ENCODE results near the gene RNU1-4.
"Not testable (repeated sequence)": the region's sequence is repeated elsewhere in the genome, so short reads cannot be mapped to it uniquely, and the experiment has no call there.

RNU1-4 gene

DNA sequence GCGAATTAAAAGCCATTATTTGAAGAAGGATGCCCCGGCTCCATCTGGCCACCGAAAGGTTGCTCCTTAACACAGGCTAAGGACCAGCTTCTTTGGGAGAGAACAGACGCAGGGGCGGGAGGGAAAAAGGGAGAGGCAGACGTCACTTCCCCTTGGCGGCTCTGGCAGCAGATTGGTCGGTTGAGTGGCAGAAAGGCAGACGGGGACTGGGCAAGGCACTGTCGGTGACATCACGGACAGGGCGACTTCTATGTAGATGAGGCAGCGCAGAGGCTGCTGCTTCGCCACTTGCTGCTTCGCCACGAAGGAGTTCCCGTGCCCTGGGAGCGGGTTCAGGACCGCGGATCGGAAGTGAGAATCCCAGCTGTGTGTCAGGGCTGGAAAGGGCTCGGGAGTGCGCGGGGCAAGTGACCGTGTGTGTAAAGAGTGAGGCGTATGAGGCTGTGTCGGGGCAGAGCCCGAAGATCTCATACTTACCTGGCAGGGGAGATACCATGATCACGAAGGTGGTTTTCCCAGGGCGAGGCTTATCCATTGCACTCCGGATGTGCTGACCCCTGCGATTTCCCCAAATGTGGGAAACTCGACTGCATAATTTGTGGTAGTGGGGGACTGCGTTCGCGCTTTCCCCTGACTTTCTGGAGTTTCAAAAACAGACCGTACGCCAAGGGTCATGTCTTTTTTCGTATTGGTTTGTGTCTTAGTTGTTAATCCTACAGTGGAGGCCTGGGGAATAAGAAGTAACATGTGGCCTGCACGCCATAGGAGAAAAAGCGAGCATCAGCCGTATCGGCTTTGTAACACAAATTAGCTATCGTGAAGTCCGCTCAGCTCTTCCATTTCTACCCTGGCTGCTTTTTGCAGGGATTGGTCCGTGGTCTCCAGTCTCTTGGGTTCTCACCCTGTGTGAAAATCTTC lies at the start of gene RNU1-4:
Gene RNU1-4, plus strand, starts transcription at position 470 of the 918 bp plus-strand sequence.
- not testable (repeated sequence) for DNase-seq

DNA sequence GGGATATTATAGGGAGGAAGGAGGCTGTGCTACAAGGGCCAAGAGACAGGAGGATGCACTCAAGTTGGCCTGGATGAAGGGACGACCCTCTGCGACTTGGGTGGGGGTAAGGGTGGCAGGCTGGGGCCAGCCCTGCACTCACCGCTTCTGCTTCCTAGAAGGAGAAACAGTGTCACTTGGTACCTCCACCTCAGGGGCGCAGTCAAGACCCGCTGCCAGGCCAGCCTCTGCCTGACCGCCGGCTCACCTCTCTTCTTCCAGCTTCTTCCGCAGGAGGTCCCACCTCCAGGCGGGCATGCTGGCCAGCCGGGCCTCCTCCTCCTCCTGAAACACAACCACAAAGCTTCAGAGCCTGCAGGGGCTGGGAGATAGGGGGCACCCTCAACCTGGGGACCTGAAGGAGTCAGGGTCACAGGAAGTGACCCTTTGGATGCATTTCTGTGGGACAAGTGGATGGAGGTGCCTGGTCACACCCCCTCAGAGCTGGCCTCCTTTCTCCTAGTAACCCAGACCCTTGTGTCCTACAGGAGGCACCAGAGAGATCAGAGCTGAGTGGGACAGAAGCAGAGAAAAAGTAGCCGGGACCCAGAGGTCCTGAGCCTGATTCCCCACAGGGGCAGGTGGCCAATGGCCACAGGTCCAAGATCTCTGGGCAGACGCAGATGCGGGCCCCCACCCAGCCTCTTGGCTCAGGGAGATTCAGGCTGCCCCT lies 49.2 kb upstream of the RNU1-4 start:
- DNase-seq = not testable (repeated sequence)

DNA sequence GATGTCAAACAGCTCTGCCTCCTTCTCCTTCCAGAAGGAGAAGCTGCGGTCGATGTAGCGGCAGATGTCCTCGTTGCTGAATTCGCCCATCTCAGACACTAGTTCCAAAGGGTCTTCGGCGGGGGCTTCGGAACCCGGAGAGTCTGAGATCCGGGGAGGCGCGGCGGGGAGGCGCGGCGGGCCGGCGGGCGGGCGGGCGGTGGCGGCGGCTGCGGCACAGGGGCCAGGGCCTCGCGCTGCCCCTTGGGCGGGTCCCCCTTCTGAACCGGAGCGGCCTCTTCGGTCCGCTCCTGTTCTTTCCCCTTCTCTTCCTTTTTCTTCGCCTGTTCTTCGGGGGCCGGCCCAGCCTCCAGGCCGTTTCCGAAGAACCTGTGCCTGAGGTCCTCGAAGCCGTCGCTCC lies 48.0 kb upstream of the RNU1-4 start:
- DNase-seq = not testable (repeated sequence)

DNA sequence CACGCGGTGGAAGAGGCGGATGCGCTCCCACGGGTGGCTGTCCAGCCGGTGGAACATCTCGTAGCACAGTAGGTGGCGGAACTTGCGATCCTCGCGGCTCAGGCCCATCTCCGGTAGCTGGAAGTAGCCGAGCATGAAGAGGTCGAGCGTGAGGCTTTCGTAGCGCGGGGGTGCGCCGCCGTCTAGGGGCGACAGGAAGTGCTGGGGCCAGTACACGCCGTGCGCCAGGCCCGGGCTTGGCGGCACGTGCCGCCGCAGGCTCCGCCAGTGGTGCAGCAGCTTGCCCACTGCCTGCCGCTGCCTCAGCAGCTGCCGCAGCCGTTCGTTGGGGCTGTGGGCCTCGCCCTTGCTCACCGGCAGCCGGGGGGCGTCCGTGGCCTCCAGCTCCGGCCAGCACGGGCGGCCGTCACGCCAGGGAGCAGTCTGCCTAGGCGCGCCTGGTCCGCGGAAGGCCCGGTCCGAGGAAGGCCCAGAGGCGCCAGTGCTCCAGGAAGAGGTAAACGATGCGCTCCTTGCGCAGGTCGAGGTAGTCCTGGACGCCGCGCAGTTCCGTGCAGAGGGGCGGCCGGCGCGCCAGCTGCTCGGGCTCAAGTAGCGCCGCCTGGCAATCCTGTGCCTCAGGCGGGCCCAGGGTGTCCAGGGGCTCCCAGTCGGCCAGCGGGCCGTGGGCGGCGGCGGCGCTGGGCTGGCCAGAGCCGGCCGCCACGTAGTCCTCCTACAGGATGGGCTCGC lies 47.4 kb upstream of the RNU1-4 start:
- DNase-seq = not testable (repeated sequence)

DNA sequence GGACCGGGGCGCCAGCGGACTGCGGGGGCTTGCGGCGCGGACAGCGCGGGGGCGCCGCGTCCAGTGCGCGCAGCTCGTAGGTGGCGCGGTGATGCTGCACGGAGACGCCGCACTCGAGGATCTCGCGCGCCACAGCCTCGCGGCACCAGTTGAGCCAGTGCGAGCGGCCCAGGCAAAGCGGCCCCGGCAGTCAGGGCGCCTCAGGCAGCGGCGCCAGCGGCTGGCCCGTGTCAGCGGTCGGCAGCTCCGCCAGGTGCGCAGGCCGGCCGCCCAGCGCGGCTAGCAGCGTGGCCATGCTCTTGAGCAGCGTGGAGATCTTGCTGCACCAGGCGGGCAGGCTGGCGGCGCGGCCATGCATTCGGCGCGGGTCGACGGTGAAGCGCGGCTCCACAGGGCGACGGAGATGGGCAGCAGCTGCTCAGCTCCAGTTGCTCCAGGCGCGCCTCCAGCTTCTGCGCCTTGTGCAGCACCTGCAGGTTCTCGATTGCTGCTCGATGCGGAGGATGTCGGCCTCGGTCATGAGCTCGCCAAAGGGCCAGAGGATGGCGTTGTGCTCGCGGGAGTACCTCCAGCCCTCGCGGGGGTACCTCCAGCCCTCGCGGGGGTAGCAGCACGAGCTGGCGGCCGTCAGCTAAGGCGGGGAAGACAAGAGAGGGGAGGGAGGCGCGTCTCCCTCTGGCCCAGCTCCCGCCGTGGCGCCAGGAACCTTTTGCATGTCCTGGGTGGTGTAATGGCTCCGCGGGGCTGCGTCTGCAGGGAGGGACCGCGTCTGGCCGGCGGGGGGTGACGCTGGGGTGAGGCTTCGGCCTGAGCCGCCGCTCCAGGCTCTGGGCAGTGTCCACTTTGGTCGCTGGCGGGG lies 46.6 kb upstream of the RNU1-4 start:
- not testable (repeated sequence) for DNase-seq

DNA sequence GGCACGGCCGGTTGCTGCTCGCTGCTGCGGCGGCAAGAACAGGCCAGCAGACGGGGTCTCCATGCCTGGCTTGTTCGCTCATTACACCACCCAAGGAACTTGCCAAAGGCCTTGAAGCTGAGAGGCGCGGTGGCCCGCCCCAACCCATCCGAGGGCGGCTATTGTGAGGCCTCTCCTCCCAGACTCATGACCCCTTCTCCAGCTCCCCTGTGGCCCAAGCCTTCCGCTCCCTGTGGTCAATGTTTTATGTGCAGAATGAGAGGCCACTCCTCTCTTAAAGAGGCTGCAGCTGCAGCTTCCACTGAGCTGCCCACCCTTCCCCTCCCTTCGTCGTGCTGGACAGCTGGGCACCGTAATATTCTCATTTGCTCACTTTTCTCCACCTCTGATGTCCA lies 46.0 kb upstream of the RNU1-4 start:
- not testable (repeated sequence) for DNase-seq

DNA sequence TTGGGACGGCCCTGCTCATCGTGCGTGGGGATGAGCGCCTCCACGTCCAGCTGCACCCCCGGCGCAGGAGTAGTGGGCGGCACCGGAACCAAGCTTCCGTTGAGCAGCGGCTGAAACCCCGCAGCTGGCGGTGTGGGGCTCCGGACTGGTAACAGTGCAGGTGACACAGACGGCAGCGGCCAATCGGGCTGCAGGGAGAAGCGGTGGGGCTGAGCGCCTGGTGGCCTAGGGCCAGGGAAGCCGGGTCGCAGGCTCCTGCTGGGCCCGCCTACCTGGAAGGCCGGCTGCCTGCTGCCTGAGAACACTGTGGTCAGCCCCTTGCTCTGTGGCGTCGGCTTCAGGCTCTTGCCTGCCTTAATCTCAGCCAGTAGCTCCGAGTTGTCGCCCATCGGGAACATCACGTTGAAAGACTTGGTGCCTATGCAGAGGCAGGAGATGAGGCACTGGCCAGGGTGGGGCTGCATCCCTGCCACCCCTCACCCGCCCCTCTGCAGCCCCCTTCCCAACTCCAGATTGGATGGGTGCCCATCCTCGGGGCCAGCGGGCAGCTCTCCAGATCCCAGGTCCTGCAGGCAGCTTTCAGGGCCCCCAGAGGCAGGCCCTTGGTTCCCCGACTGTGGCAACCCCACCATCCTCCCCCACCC lies 43.7 kb upstream of the RNU1-4 start:
- DNase-seq = not testable (repeated sequence)

DNA sequence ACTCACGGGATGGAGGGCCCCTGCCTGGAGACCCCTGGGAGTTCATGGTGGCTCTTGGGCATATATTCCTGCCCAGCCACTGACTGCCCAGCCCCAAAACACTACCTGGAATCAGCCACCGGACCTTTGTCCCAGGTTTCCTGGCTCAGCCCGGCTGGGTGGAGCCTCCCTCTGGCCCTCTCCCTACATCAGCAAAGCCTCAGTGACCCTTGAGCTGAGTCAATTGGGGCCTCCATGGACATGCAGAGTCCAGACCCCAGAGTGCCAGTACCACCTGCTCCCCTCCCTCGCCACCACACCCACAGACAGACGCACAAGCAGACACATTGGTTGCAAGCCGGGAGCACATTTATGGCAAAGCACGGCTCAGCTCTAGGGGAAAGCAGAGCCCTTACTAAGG lies 43.2 kb upstream of the RNU1-4 start:
- not testable (repeated sequence) for DNase-seq

DNA sequence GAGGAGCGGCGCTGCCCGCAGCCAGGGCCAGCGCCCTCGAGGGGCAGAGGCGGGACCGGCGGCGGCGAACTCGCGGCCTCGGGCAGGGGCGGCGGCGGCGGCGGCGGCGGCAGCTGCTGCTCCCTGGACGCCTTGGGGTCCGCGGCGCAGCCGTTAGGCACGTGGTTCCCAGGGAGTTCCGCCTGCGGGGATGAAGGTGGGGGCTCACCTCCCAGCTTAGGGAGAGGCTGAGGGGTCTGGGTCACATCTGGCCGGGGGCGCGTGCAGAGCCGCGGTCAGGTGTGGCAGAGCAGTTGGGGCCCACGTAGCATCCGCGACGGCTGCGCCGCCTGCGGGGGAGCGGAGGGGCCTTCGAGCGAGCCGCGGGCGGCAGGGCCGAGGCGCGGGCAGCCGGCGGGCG lies 40.9 kb upstream of the RNU1-4 start:
- DNase-seq = not testable (repeated sequence)

DNA sequence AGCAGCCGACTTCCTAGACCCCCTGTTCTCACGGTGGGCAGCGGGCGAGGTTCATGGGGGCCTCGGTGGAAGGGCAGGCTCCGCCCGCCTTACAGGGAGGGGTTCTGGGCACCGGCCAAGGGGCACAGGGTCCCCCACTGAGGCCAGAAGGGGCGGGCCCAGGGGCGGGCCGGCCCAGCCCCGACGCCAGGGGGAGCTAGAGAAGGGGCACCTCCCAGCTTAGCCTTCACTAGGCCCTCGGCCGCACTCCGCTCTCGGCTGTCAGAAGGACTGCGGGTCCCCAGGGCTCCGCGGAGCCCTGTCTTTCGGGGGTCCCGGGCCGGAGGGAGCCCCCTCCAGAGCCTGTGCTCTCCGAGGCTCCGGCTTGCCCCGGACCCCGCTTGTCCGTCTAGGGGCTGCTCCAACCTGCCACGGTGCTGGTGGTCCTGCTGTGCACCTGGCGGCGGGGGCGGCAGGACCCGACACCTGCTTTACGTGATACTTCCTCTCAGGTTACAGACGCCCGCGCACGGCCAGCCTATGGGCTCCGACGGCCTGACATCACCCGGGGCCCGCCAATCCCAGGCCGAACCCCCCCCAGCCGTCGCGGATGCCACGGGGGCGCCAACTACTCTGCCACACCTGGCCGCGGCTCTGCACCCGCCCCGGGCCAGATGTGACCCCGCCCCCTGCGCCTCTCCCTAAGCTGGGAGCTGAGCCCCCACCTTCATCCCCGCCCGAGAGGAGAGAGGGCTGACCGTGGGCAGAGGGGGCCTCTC lies 40.0 kb upstream of the RNU1-4 start:
- DNase-seq = not testable (repeated sequence)

DNA sequence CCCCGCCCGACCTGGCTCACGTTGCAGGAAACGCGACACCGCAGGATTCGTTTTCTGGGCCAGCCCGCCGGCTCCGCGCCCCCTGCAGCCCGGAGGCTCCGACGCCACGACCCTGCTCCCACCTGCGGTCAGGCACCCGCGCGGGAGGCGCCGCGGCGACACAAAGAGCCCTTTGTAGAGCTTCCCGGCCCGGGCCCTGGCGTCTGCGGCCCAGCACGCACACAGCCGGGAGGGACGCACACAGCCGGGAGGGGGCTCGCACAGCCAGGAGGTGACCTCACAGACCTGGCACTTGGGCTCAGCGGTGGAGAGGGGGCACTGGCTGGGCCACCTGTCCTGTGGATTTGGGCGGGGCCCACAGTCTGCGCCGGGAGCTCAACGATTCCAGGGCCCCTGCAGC lies 39.1 kb upstream of the RNU1-4 start:
- not testable (repeated sequence) for DNase-seq

DNA sequence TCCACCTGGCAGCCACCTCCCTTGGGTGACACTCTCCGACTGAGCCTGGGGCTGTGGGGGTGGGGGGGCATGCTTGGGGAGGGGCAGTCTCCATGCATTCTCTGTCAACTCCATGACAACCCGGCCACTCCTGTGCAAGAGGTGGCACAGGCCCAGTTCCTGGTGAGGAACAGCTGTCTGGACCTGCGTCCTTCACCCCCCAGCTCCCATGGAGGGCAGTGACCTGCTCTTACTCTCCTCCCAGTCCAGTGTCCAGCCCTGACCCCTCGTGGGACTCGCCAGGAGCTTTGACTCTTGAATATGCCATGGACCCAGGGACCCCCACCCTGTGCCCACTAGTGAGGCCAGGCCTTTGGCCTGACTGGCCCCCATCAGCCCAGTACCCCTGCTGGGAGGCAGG lies 38.0 kb upstream of the RNU1-4 start:
- not testable (repeated sequence) for DNase-seq

DNA sequence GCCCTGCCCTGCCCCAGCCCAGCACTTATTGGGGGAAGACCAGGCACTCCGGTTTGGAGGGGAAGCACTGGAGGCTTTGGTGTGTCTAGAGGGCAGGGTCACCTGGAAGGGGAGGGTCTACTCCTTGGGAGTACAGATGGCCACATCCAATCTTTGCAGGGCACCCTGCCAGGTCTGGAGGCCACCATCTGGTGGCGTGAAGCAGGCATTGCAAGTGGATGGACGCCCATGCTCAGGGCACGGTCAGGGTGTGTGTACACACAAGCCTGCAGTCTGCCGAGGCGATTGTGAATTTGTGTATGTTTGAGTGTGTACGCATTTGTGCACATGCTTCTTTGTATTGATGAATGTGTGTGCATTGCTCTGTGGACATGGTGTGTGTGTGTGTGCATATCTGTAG lies 37.2 kb upstream of the RNU1-4 start:
- DNase-seq = not testable (repeated sequence)

DNA sequence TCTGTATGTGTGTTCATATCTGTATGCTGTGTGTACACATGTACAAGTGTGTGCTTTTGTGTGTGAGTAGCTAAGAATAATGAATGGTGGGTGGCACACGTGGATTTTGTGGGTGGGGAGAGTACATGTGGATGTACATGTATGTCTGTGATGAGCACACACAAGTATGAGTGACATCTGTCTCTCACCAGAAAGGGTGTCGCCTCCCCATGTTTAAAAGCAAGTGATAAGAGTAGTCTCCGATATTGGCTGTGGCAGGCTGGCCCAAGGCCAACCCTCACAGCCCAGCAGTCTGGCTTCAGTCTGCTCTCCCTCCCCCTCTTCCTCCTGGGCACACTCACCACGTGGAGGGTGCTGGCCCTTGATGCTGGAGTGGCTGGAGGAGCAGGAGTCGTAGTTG lies 36.7 kb upstream of the RNU1-4 start:
- DNase-seq = not testable (repeated sequence)

DNA sequence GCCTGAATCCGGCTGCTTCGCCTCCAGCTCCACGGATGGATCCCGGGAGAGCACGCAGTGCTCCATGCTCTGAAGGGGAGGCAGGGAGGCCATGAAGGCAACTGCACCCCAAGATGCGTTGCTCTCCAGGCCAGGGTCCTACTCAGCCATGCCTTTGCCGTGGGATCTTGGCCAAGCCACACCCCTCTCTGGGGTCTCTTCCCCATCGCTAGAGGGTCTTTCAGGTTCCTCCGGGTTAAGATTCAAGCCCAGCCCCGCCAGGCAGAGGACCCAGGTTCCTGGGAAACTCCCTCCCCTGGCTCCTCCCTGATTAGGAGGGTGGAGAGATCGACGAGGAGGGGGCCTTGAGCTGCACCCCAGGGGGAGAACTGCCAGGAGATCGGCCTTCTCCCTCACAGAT lies 36.2 kb upstream of the RNU1-4 start:
- DNase-seq = not testable (repeated sequence)

DNA sequence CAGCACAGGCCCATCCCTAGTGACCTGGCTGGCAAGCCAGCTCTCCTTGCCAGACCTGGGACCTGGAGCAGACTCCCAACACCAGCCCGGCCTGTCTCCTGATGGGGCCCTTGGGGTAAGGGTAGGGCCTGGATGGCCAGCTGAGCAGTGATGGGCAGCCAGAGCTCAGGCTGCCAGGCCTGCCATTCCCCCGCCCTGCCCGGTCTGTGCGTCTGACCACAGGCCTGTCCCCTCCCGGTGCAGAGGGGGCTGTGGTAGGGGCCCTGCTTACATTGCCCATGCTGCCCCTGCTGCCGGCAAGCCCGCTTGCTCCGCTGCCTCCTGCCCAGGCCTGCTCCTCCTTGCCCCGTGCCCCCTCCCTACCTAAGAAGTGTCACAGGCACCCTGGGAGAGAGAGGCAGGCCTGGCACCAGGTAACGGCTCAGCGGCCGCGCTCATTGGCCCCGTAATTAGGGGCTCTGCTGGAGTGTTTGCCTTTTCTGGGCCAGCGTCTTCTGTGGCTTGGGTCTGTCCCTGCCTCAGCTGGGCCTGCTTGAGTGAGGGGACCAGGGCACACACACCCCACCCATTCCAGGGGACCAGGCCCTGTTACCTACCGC lies 35.7 kb upstream of the RNU1-4 start:
- not testable (repeated sequence) for DNase-seq

DNA sequence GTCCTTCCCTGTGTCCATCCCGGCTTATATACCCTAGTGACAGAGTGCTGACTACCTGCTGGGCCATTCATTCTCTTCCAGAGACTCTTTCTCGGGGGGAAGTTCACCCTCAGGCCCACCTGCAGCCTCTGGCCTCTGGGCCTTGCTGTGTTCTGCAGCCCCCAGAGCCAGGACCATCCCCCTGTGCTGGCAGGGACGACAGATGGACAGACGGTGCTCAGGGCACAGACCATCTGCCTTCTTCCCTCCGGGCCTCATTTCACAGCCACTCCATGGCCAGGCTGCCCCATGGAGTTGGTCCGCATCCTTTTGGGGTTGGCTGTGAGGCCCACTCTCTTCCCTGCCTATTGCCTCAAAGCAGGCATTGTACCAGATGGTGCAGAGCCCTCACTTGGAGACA lies 34.0 kb upstream of the RNU1-4 start:
- DNase-seq = not testable (repeated sequence)

DNA sequence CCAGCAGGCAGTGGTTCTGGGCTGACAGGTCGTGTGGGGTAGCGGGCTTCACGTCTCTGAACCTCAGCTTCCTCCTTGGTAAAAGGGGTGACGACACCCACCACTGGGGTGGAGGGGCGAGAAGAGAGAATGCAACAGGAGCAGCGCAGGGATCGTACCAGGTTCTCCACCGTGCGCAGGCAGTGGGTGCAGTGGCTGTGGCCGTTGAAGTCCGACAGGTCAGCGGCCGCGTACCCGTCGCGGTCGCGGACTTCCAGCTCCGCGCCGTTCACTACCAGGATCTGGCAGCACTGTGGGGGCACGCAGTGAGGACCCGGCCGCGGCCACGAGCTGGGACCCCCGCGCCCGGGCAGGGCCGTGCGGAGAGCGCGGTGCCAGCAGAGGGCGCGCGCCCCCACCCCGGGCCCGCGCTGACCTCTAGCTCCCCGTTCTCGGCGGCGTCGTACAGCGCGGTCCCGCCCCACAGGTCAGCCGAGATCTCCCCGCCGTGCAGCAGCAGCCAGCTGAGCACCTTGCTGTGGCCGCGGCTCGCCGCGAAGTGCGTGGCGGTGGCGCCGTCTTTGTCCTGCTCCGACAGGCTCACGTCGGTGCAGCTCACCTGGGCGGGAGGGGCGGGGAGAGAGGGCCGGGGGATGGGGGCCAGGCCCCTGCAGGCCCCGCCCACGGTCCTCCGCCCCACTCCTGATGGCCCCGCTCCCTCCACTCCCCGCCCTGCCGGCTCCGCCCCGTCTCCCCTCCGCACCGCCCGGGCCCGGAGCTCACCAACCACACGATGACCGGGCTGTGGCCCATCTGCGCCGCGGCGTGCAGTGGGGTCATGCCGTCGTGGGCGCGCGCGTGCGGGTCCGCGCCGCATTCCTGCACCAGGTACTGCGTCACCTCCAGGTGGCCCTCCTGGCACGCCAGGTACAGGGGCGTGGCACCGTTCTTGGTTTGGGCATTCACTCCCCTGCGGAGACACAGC lies 32.9 kb upstream of the RNU1-4 start:
- not testable (repeated sequence) for DNase-seq

DNA sequence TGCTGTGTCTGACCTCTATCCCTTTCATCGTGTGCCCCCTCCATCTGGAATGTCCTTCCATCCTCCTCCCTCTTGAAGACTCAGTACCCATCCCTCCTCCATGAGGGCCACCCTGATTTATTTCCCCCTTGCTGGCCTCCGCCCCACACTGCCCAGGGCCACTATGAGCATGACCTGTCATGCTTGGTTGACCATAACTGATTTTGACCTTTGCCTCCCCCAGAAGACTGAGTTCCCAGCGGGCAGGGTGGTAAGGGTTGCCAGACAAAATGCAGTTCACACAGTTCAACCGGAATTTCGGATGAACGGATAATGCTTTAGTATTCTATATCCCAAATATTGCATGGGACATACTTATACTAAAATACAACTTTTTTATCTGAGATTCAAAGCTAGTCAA lies 31.6 kb upstream of the RNU1-4 start:
- not testable (repeated sequence) for DNase-seq
